Measurements from ENCODE around the gene ZBP1.

The ZBP1 gene

GRCh38 chr20:57584768-57585461, 35.3 kb downstream of the ZBP1 start:
- Histone ChIP-seq H3K27me3 (ENCODE audit: insufficient read depth, low read depth) (peaks cover 88% of the 10 kb centered on the region), H3K4me2 (no peak overlapping the region), H3K27ac (no peak overlapping the region), H3K36me3 (ENCODE audit: insufficient read depth) (no peaks in the 10 kb centered on the region), H3K4me1 (ENCODE audit: low read depth, poor library complexity, severe bottlenecking) (no peaks in the 10 kb centered on the region), H3K4me3 (IDR thresholded peaks at IDR 0.05; ENCODE audit: insufficient read depth, low read depth, low read length) (no peak overlapping the region), H3K79me2 (ENCODE audit: insufficient read depth, low read depth) (no peaks in the 10 kb centered on the region), H2AFZ (ENCODE audit: low read depth) (no peak overlapping the region), H3K9ac (no peak overlapping the region), H4K20me1 (ENCODE audit: insufficient read depth) (no peaks in the 10 kb centered on the region)
- no peak for TF ChIP-seq CTCF (conservative IDR thresholded peaks at IDR 0.05; ENCODE audit: low read depth, low read length)

GRCh38 chr20:57583289-57584257, 36.7 kb downstream of the ZBP1 start:
- H3K9ac ChIP-seq, result no peak overlapping the region
- no peak overlapping the region for H3K4me2 ChIP-seq
- H3K4me3 ChIP-seq (IDR thresholded peaks at IDR 0.05; ENCODE audit: insufficient read depth, low read depth, low read length), result no peak overlapping the region
- no peaks in the 10 kb centered on the region for H3K79me2 ChIP-seq (ENCODE audit: insufficient read depth, low read depth)
- no peaks in the 10 kb centered on the region for H4K20me1 ChIP-seq (ENCODE audit: insufficient read depth)
- H2AFZ ChIP-seq (ENCODE audit: low read depth), result no peak overlapping the region
- peaks cover 89% of the 10 kb centered on the region for H3K27me3 ChIP-seq (ENCODE audit: insufficient read depth, low read depth)
- H3K27ac ChIP-seq, result no peak overlapping the region
- peak; percentile 11; the same call in 1 of the 2 replicates for TF ChIP-seq CTCF (conservative IDR thresholded peaks at IDR 0.05; ENCODE audit: low read depth, low read length)
- no peaks in the 10 kb centered on the region for H3K4me1 ChIP-seq (ENCODE audit: low read depth, poor library complexity, severe bottlenecking)
- no peaks in the 10 kb centered on the region for H3K36me3 ChIP-seq (ENCODE audit: insufficient read depth)

GRCh38 chr20:57582432-57583288, 37.6 kb downstream of the ZBP1 start:
- Histone ChIP-seq H3K79me2 (ENCODE audit: insufficient read depth, low read depth) (no peaks in the 10 kb centered on the region), H3K9ac (no peak overlapping the region), H3K36me3 (ENCODE audit: insufficient read depth) (no peaks in the 10 kb centered on the region), H3K27me3 (ENCODE audit: insufficient read depth, low read depth) (peaks cover 91% of the 10 kb centered on the region), H3K27ac (no peak overlapping the region), H3K4me1 (ENCODE audit: low read depth, poor library complexity, severe bottlenecking) (no peaks in the 10 kb centered on the region), H2AFZ (ENCODE audit: low read depth) (no peak overlapping the region), H4K20me1 (ENCODE audit: insufficient read depth) (no peaks in the 10 kb centered on the region), H3K4me2 (no peak overlapping the region), H3K4me3 (IDR thresholded peaks at IDR 0.05; ENCODE audit: insufficient read depth, low read depth, low read length) (no peak overlapping the region)
- peak; percentile 50; the same call in 1 of the 2 replicates for TF ChIP-seq CTCF (conservative IDR thresholded peaks at IDR 0.05; ENCODE audit: low read depth, low read length)

GRCh38 chr20:57582029-57582378, 38.2 kb downstream of the ZBP1 start:
- Histone ChIP-seq H3K4me2 (no peak overlapping the region), H3K36me3 (ENCODE audit: insufficient read depth) (no peaks in the 10 kb centered on the region), H4K20me1 (ENCODE audit: insufficient read depth) (no peaks in the 10 kb centered on the region), H3K27ac (no peak overlapping the region), H3K4me1 (ENCODE audit: low read depth, poor library complexity, severe bottlenecking) (no peaks in the 10 kb centered on the region), H3K4me3 (IDR thresholded peaks at IDR 0.05; ENCODE audit: insufficient read depth, low read depth, low read length) (no peak overlapping the region), H3K27me3 (ENCODE audit: insufficient read depth, low read depth) (peaks cover 91% of the 10 kb centered on the region), H3K9ac (no peak overlapping the region), H3K79me2 (ENCODE audit: insufficient read depth, low read depth) (no peaks in the 10 kb centered on the region), H2AFZ (ENCODE audit: low read depth) (no peak overlapping the region)
- no peak for TF ChIP-seq CTCF (conservative IDR thresholded peaks at IDR 0.05; ENCODE audit: low read depth, low read length)
